MM.1S (cell line): Measurements from ENCODE around the gene XYLT1.

Experiments used
- EZH2 ChIP-seq: fragments of 300-600 bp; sonication (generic); optimal IDR thresholded peaks from 2 replicates; pipeline ENCODE3; 2017; ENCODE audit warnings: low read depth, mild to moderate bottlenecking, antibody characterized with exemption, low read length, mixed read lengths
- TF ChIP-seq, protein P1 (sequence below): fragments of 300-600 bp; sonication (generic); IDR thresholded peaks from 2 replicates; pipeline ENCODE4 v1.5.1; 2016; ENCODE audit warnings: antibody characterized with exemption, low read length, mixed read lengths

DNA sequence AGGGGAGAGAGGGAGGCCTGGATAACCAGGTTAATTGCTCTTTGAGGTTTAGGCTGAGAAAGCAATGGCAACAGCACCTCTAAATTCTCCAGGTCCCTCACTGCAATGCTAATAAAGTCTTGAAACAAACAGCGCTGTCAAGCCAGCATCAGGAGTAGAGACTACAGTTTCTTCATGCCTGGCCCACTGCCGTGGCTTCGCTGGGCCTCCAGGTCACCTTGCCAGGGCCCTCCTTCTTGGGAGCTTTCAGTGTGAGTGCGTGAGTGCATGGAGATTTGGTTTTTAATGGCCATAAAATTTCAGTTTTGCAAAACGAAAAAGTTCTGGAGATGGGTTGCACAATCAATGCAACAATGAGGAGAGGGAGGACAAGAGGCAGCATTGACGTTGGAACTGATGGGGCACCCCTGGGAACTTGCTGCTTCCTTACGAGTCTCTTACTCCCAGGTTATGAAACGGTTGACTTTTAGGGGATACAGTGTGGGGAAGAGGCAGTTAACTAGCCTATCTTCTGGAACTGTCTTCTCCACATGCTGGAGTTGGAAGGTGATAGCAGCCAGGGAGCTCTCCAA lies 229.4 kb downstream of the XYLT1 start:
- TF ChIP-seq, protein P1, sequence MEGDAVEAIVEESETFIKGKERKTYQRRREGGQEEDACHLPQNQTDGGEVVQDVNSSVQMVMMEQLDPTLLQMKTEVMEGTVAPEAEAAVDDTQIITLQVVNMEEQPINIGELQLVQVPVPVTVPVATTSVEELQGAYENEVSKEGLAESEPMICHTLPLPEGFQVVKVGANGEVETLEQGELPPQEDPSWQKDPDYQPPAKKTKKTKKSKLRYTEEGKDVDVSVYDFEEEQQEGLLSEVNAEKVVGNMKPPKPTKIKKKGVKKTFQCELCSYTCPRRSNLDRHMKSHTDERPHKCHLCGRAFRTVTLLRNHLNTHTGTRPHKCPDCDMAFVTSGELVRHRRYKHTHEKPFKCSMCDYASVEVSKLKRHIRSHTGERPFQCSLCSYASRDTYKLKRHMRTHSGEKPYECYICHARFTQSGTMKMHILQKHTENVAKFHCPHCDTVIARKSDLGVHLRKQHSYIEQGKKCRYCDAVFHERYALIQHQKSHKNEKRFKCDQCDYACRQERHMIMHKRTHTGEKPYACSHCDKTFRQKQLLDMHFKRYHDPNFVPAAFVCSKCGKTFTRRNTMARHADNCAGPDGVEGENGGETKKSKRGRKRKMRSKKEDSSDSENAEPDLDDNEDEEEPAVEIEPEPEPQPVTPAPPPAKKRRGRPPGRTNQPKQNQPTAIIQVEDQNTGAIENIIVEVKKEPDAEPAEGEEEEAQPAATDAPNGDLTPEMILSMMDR, result no peak
- TF ChIP-seq EZH2, result no peak
